ENCODE results near the gene POLRMT.

Gene POLRMT

GRCh38 chr19:572140-572742, 61.1 kb downstream of the POLRMT start, which contains the start of gene BSG:
BSG (plus strand) TSS chr19:572596; CDS start chr19:572635, 39 bp downstream.
- no peaks in the 10 kb centered on the region for H3K27me3 Mint-ChIP-seq
- H3K4me3 Mint-ChIP-seq, result peak within 1 kb of the TSS; percentile 92
- peak; percentile 96 to 98 (median 98) for DNase-seq
- H3K4me1 Mint-ChIP-seq (ENCODE audit: low read depth in 2 of 2), result peaks cover 30 to 38% of the 10 kb centered on the region in 2 donors
- no peaks in the 10 kb centered on the region for H3K9me3 Mint-ChIP-seq
- peak within 1 kb of the TSS; percentile 92 for H3K27ac Mint-ChIP-seq
- peak; percentile 85 for ATAC-seq (replicated peaks)
- peaks cover 38% of the 10 kb centered on the region for H3K36me3 Mint-ChIP-seq (ENCODE audit: insufficient read depth)

GRCh38 chr19:571566-571974, 61.8 kb downstream of the POLRMT start:
- ATAC-seq (replicated peaks), result peak; percentile 1
- Mint-ChIP-seq H3K27me3 (no peaks in the 10 kb centered on the region), H3K27ac (peak overlapping the region; percentile 92), H3K4me1 (ENCODE audit: low read depth in 2 of 2) (peaks cover 30 to 35% of the 10 kb centered on the region in 2 donors), H3K36me3 (ENCODE audit: insufficient read depth) (peaks cover 38% of the 10 kb centered on the region), H3K9me3 (no peaks in the 10 kb centered on the region), H3K4me3 (peak overlapping the region; percentile 92)
- DNase-seq, result no peak

- H3K9me3 Mint-ChIP-seq, result no peaks in the 10 kb centered on the region
Observed at GRCh38 chr19:570937-571565, 62.3 kb downstream of the POLRMT start.

GRCh38 chr19:570251-570686, 63.1 kb downstream of the POLRMT start:
- peak in 1 of 3 experiments; percentile 29 for DNase-seq
- peak overlapping the region; percentile 49 to 51 for H3K4me3 Mint-ChIP-seq
- H3K9me3 Mint-ChIP-seq, result no peaks in the 10 kb centered on the region
- no peak for ATAC-seq (replicated peaks)
- H3K27me3 Mint-ChIP-seq, result no peaks in the 10 kb centered on the region
- H3K4me1 Mint-ChIP-seq (ENCODE audit: low read depth in 2 of 2), result peaks cover 27 to 30% of the 10 kb centered on the region in 2 donors
- H3K36me3 Mint-ChIP-seq (ENCODE audit: insufficient read depth), result peaks cover 34% of the 10 kb centered on the region
- H3K27ac Mint-ChIP-seq, result peak overlapping the region; percentile 53 to 68

More at GRCh38 chr19:570937-571565, 62.3 kb downstream of the POLRMT start:
- peak; percentile 46 to 62 (median 49) for DNase-seq
- peaks cover 30% of the 10 kb centered on the region in 2 donors for H3K4me1 Mint-ChIP-seq (ENCODE audit: low read depth in 2 of 2)
- H3K4me3 Mint-ChIP-seq, result peak overlapping the region; percentile 92
- H3K27me3 Mint-ChIP-seq, result no peaks in the 10 kb centered on the region
- peak overlapping the region; percentile 92 for H3K27ac Mint-ChIP-seq
- H3K36me3 Mint-ChIP-seq (ENCODE audit: insufficient read depth), result peaks cover 34% of the 10 kb centered on the region
- ATAC-seq (replicated peaks), result peak; percentile 25

GRCh38 chr19:567296-567900, 65.9 kb downstream of the POLRMT start:
- Mint-ChIP-seq H3K27me3 (no peaks in the 10 kb centered on the region), H3K36me3 (ENCODE audit: insufficient read depth) (peaks cover 35% of the 10 kb centered on the region), H3K27ac (no peak overlapping the region), H3K9me3 (no peaks in the 10 kb centered on the region), H3K4me1 (ENCODE audit: low read depth in 2 of 2) (peaks cover 10 to 14% of the 10 kb centered on the region in 2 donors), H3K4me3 (no peak overlapping the region)
- ATAC-seq (replicated peaks) (no peak), DNase-seq (no peak)

Data from effector memory CD8-positive, alpha-beta T cell (primary cell).